ENCODE data around the gene APOBR.

Gene APOBR

DNA sequence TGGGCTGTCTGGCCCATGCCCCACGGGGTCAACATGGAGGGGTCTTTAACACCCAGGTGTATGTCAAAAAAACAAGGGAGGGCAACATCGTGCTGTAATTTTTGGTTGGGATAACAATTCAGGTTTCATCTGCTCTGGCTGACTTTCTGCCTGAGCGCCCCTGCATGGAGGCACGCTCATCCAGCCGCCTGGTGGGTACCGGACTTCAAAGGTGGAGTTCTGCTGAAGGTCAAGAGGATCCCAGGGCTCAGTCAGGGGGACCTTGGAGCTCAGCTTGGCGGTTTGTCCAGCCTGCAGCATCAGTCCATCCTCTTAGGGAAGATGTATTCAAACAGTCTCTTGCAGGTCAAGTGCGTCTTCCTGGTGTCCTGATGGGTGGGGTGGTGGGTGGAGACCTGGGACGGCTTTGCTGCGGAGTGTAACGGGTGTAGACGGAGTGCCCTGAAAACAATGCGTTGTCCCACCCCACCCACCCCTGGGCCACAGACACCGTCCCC lies 53.9 kb downstream of the APOBR start:
- TF ChIP-seq, protein P1, sequence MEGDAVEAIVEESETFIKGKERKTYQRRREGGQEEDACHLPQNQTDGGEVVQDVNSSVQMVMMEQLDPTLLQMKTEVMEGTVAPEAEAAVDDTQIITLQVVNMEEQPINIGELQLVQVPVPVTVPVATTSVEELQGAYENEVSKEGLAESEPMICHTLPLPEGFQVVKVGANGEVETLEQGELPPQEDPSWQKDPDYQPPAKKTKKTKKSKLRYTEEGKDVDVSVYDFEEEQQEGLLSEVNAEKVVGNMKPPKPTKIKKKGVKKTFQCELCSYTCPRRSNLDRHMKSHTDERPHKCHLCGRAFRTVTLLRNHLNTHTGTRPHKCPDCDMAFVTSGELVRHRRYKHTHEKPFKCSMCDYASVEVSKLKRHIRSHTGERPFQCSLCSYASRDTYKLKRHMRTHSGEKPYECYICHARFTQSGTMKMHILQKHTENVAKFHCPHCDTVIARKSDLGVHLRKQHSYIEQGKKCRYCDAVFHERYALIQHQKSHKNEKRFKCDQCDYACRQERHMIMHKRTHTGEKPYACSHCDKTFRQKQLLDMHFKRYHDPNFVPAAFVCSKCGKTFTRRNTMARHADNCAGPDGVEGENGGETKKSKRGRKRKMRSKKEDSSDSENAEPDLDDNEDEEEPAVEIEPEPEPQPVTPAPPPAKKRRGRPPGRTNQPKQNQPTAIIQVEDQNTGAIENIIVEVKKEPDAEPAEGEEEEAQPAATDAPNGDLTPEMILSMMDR (IDR thresholded peaks at IDR 0.05; ENCODE audit: insufficient read depth, low read depth, low read length, missing control alignments): no peak
- no peak for DNase-seq (ENCODE audit: low read depth)

More for the DNA sequence above, 53.9 kb downstream of the APOBR start:
- no peak overlapping the region for H3K4me3 ChIP-seq (ENCODE audit: low read length)

Data from epithelial cell of esophagus (primary cell).